Measurements from ENCODE around the gene SLC27A4. TPM values are rescaled to one million over a fixed set of nuclear protein-coding genes. Genes with fewer than 3 reads are reported as not detected.
"Not testable (repeated sequence)": the region's sequence is repeated elsewhere in the genome, so short reads cannot be mapped to it uniquely, and the experiment has no call there.

The SLC27A4 gene
- total RNA-seq, 3 donors from 2014 or later, result 51.3 to 59.0 (median 56.0) TPM

DNA sequence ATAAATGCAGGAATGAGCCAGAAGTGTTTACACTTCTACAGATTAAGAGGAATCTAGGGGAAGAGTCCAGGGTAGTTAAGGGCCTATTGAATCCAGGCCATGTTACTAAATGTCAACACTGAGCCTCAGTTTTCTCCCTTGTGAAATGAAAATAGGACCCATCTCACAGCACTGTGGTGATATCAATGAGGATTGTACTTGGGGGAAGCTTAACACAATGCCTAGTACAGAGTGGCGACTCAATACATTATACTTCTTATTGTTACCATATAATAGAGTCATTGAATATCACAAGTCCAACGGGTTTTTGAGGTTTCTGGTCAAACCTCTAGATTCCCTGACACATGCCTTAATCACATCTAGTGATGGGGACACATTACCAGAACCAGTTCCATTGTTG is 22.7 kb upstream of the SLC27A4 start:
- Mint-ChIP-seq H3K4me3 (no peak overlapping the region), H3K4me1 (ENCODE audit: low read depth) (peaks cover 2% of the 10 kb centered on the region), H3K27me3 (ENCODE audit: low read depth) (no peaks in the 10 kb centered on the region), H3K36me3 (ENCODE audit: insufficient read depth) (peaks cover 12% of the 10 kb centered on the region), H3K9me3 (no peaks in the 10 kb centered on the region)
- ATAC-seq (no peak), DNase-seq (no peak)

DNA sequence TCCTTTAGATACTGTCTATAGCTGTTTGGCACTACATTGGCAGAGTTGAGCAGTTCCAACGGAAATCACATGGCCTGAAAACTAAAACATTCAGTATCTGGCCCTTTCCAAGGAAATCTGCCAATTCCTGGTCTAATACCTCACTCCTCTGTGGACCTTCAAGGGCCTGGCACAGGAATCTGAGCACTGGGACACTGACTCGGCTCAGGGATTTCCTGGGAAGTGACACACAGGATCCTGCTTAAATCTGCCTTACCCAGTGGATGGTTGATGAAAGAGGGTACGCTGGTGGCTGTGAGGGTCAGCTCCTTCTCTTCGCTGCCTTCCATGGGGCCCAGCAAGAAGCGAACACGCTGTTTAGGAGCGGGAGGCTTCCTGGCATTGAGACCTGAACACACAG is 19.0 kb upstream of the SLC27A4 start:
- no peaks in the 10 kb centered on the region for H3K27me3 Mint-ChIP-seq (ENCODE audit: low read depth)
- H3K4me3 Mint-ChIP-seq, result peak overlapping the region; percentile 95
- DNase-seq (no peak), ATAC-seq (no peak)
- peaks cover 16% of the 10 kb centered on the region for H3K36me3 Mint-ChIP-seq (ENCODE audit: insufficient read depth)
- H3K9me3 Mint-ChIP-seq, result no peaks in the 10 kb centered on the region
- H3K4me1 Mint-ChIP-seq (ENCODE audit: low read depth), result peaks cover 16% of the 10 kb centered on the region

DNA sequence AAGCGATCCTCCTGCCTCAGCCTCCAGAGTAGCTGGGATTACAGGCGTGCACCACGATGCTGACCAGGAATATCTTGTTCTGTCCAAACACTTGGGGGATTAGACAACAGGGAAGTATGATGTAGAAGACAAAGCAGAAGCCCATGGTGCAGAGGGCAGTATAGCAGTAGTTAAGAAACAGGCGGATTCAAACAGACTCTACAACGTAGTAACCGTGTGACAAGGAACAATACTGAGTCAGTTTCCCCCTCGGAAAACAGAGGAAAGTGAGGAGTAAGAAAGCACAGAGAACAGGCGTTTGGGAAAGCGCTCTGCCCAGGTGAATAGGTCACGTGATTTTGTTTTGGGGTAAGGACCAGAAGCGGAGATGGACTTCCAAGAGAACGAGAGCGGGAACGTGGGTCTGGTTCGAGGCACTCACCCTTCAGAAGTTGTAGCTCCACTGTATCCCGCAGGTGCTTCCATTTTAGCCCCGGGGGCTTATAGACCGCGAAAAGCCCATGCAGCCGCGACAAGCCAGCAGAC is 18.4 kb upstream of the SLC27A4 start:
- H3K4me3 Mint-ChIP-seq, result peak overlapping the region; percentile 95
- H3K36me3 Mint-ChIP-seq (ENCODE audit: insufficient read depth), result peaks cover 11% of the 10 kb centered on the region

DNA sequence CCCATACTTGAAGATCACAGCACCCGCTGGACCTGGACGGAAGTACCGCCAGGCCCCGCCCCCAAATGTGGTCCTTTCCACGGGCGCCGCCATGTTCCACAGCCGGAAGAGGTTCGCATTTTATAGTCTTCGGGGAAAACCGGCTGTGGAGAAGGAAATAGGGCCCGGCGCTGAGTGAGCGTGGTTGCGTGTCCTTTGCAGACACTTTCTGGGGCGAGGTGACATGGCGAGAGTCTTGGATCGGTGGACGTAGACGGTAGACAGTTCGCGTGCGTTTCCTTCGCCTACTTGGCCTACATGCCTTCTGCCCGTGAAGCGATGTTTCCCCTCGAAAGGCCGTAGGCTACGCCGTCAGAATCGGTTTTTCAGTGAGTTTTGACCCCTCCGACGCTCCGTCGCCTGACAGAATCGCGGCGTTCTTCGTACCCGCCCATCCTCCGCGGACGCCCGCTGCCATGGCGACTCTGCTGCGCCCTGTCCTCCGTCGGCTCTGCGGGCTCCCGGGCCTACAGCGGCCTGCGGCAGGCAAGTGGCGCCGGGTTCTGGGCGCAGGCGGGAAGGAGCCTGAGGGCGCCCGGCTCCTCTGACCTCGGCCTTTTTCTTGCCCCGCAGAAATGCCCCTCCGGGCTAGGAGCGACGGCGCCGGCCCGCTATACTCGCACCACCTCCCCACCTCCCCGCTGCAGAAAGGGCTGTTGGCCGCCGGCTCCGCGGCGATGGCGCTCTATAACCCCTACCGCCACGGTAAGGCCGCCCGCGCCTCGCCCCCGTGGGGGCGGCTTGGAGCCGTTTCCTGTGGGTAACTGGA is 17.7 kb upstream of the SLC27A4 start, which contains the start of the genes COQ4 and TRUB2:
COQ4 (plus strand) TSS at position 436 of the 808 bp plus-strand sequence; CDS start at position 456, 20 bp downstream.
TRUB2 (minus strand) TSS at position 44 of the 808 bp plus-strand sequence; CDS start at position 5, 39 bp downstream.
- Mint-ChIP-seq H3K4me1 (ENCODE audit: low read depth) (peaks cover 16% of the 10 kb centered on the region), H3K4me3 (peak within 1 kb of the TSS; percentile 95), H3K27me3 (ENCODE audit: low read depth) (no peaks in the 10 kb centered on the region), H3K9me3 (no peaks in the 10 kb centered on the region), H3K36me3 (ENCODE audit: insufficient read depth) (peaks cover 9% of the 10 kb centered on the region)
- peak; percentile 88 to 89 for ATAC-seq
- DNase-seq, result peak; percentile 89

More for the DNA sequence above, 18.4 kb upstream of the SLC27A4 start:
- H3K9me3 Mint-ChIP-seq, result no peaks in the 10 kb centered on the region
- H3K4me1 Mint-ChIP-seq (ENCODE audit: low read depth), result peaks cover 16% of the 10 kb centered on the region
- ATAC-seq, result peak in 1 of 2 donors; percentile 1
- no peak for DNase-seq
- H3K27me3 Mint-ChIP-seq (ENCODE audit: low read depth), result no peaks in the 10 kb centered on the region

DNA sequence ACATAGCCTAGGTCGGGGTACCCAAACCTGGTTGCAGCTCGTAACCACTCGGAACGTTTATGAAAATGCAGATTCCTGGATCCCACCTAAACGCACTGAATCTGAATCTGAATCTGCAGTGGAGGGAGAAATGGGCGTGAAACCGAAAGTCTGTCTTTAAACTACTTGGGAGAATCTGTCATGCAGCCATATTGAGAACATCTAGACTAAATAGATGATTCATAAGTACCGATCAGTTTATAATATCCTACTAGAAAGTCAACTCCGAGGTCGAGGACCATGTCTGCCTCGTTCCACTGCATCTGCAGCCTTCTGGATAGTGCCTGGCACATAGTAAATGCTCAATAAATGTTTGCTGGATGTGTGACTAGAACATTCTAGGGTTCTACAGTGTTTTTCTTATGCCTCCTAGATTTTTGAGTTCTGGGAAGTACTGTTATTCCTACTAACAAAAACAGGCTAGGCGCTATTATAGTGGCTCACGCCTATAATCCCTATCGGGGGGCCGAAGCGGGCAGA is 17.1 kb upstream of the SLC27A4 start:
- Mint-ChIP-seq H3K4me3 (peak overlapping the region; percentile 95), H3K4me1 (ENCODE audit: low read depth) (peaks cover 16% of the 10 kb centered on the region), H3K9me3 (no peaks in the 10 kb centered on the region), H3K36me3 (ENCODE audit: insufficient read depth) (peaks cover 12% of the 10 kb centered on the region), H3K27me3 (ENCODE audit: low read depth) (no peaks in the 10 kb centered on the region)
- ATAC-seq, result peak; percentile 48 to 56
- DNase-seq, result no peak

DNA sequence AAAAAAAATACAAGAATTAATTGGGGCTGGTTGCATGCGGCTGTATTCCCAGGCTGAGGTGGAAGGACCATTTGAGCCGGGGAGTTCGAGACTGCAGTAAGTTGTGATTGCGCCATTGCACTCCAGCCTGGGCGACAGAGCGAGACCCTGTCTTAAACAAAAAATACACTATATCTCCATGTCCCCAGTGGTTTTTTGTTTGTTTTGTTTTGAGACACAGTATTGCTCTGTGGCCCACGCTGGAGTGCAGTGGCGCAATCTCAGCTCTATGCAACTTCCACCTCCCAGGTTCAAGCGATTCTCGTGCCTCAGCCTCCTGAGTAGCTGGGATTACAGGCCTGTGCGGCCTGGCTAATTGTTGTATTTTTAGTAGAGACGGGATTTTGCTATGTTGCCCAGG is 16.5 kb upstream of the SLC27A4 start:
- no peak for DNase-seq
- Mint-ChIP-seq H3K27me3 (ENCODE audit: low read depth) (no peaks in the 10 kb centered on the region), H3K9me3 (no peaks in the 10 kb centered on the region), H3K4me3 (peak overlapping the region; percentile 95), H3K36me3 (ENCODE audit: insufficient read depth) (peaks cover 15% of the 10 kb centered on the region), H3K4me1 (ENCODE audit: low read depth) (peaks cover 16% of the 10 kb centered on the region)
- ATAC-seq, result no peak

DNA sequence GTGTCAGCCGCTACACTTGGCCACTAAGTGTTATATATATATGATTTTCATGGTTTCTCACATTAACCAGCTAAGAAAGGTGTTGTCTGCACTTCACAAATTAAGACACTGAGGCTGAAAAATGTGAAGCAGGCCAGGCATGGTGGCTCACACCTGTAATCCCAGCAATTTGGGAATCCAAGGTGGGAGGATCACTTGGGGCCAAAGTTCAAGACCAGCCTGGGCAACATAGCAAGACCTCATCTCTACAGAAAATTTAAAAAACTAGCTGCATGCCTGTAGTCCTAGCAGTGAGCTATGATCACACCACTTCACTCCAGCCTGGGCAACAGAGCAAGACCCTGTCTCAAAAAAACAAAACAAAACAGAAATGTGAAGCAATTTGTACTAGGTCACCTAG is 15.9 kb upstream of the SLC27A4 start:
- H3K4me1 Mint-ChIP-seq (ENCODE audit: low read depth), result peaks cover 16% of the 10 kb centered on the region
- peak overlapping the region; percentile 95 for H3K4me3 Mint-ChIP-seq
- peaks cover 15% of the 10 kb centered on the region for H3K36me3 Mint-ChIP-seq (ENCODE audit: insufficient read depth)
- H3K9me3 Mint-ChIP-seq, result no peaks in the 10 kb centered on the region
- H3K27me3 Mint-ChIP-seq (ENCODE audit: low read depth), result no peaks in the 10 kb centered on the region
- no peak for ATAC-seq
- DNase-seq, result no peak

DNA sequence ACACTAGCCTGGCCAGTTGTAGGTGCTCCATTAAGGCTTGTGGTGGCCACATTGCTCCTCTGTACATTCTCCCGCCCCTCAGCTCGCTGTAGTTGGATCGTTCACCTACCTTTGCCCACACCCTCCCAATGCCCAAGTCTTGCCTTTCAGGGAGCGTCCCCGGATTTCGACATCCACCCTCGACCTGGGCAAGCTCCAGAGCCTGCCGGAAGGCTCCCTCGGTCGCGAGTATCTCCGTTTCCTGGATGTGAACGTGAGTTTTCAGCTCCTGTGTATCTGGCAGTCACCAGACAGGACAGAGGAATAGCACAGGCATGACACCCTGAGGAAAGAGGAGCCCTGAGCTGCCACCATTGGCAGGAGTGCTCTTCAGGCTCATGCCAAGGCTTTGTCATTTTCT is 14.7 kb upstream of the SLC27A4 start:
- H3K27me3 Mint-ChIP-seq (ENCODE audit: low read depth), result no peaks in the 10 kb centered on the region
- H3K9me3 Mint-ChIP-seq, result no peaks in the 10 kb centered on the region
- peaks cover 16% of the 10 kb centered on the region for H3K4me1 Mint-ChIP-seq (ENCODE audit: low read depth)
- H3K4me3 Mint-ChIP-seq, result peak overlapping the region; percentile 19
- H3K36me3 Mint-ChIP-seq (ENCODE audit: insufficient read depth), result peaks cover 15% of the 10 kb centered on the region
- DNase-seq, result no peak
- no peak for ATAC-seq

DNA sequence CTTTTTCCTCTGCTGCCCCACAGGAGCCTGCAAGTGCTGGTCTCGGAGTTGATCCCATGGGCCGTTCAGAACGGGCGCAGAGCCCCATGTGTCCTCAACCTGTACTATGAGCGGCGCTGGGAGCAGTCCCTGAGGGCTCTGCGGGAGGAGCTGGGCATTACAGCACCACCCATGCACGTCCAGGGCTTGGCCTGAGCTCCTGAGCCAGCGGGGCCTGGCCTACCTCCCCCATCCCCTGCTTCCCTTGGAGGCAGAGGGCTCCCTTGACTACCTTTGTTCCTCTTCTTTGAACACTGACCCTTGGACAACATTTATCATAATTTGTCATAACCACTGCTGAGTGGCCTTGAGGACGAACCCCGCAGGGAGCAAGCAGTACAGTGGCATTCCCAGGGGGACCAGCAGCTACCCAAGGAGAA is 6.9 kb upstream of the SLC27A4 start:
- DNase-seq (no peak), ATAC-seq (no peak)
- H3K36me3 Mint-ChIP-seq (ENCODE audit: insufficient read depth), result peaks cover 9% of the 10 kb centered on the region
- H3K27me3 Mint-ChIP-seq (ENCODE audit: low read depth), result no peaks in the 10 kb centered on the region
- no peak overlapping the region for H3K4me3 Mint-ChIP-seq
- H3K4me1 Mint-ChIP-seq (ENCODE audit: low read depth), result no peaks in the 10 kb centered on the region
- H3K9me3 Mint-ChIP-seq, result no peaks in the 10 kb centered on the region

DNA sequence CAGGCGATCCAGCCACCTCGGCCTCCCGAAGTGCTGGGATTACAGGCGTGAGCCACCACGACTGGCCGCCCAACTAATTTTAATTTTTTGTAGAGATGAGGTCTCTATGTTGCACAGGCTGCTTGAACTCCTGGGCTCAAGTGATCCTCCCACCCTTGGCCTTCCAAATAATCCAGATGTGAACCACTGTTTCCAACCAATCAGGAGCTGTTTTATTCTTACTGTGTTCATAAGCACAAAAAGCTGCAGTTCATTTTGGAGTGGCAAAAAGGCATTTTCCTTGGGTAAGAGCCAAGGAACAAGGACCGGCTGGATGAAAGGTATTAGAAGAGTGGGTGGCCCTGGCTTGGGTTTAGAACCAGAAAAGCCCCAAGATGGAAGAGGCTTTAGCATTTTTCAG is 5.2 kb upstream of the SLC27A4 start:
- Mint-ChIP-seq H3K4me1 (ENCODE audit: low read depth) (peaks cover 3% of the 10 kb centered on the region), H3K27me3 (ENCODE audit: low read depth) (no peaks in the 10 kb centered on the region), H3K9me3 (no peaks in the 10 kb centered on the region), H3K4me3 (no peak overlapping the region), H3K36me3 (ENCODE audit: insufficient read depth) (peaks cover 7% of the 10 kb centered on the region)
- no peak for DNase-seq
- no peak for ATAC-seq

DNA sequence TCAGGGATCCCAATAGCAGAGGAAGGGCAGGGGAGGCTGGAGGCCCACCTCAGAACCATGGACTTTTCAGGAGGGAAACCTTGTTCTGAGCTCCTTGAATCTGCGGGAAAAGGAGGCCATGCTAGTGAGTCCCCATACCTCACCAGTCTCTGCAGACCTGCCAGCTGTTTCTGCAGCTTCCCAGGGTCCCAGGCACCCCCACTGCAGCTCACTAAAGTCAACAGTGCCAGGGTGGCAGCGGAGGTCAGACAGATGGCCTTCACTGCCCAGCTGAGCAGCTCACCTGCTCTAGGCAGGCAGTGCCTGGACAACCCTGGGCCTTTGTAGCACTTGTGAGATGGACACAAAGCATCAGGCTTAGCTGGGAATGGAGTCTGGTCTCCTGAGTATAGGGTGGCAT is 4.4 kb upstream of the SLC27A4 start:
- Mint-ChIP-seq H3K36me3 (ENCODE audit: insufficient read depth) (peaks cover 7% of the 10 kb centered on the region), H3K4me1 (ENCODE audit: low read depth) (peaks cover 3% of the 10 kb centered on the region), H3K9me3 (no peaks in the 10 kb centered on the region), H3K27me3 (ENCODE audit: low read depth) (no peaks in the 10 kb centered on the region), H3K4me3 (no peak overlapping the region)
- no peak for ATAC-seq
- DNase-seq, result no peak

DNA sequence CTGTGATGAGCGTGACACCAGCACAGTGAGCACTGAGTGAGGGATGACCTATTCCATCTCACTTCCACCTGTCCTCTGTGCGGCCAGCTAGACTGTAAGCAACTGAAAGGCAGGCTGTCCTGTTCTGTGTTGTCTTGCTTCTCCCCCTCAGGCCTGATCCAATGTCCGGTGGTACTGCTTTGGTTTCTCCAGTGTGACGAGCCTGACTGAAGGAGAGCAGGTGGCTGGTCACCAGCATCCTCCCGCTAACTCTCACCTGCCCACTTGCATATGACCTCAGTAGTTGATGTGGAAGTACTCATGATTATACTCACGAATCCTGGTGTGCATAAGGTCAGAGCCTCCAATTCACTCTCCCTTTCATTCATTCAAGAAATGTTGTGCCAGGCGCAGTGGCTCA is 2.4 kb upstream of the SLC27A4 start:
- peaks cover 8% of the 10 kb centered on the region for H3K4me1 Mint-ChIP-seq (ENCODE audit: low read depth)
- no peak overlapping the region for H3K4me3 Mint-ChIP-seq
- no peak for ATAC-seq
- H3K36me3 Mint-ChIP-seq (ENCODE audit: insufficient read depth), result peaks cover 3% of the 10 kb centered on the region
- no peak for DNase-seq
- H3K27me3 Mint-ChIP-seq (ENCODE audit: low read depth), result no peaks in the 10 kb centered on the region
- H3K9me3 Mint-ChIP-seq, result no peaks in the 10 kb centered on the region

DNA sequence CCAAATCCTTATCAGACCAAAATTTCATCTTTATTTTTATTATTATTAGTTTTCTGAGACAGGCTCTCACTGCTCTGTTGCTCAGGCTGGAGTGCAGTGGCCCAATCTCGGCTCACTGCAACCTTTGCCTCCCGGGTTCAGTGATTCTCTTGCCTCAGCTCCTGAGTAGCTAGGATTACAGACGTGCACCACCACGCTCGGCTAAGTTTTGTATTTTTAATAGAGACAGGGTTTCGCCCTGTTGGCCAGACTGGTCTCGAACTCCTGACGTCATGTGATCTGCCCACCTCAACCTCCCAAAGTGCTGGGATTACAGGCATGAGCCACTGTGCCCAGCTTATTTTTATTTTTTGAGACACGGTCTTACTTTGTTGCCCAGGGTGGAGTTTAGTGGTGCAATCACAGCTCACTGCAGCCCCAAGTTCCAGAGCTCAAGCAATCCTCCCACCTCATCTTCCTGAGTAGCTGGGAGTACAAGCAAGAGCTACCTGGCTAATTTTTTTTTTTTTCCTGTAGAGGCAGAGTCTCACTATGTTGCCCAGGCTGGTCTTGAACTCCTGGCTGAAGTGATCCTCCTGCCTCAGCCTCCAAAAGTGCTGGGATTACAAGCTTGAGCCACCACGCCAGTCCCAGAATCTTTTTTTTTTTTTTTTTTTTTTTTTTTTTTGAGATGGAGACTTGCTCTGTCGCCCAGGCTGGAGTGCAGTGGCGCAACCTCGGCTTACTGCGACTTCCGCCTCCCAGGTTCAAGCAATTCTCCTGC is 1.3 kb upstream of the SLC27A4 start:
- H3K9me3 Mint-ChIP-seq; H3K4me1 Mint-ChIP-seq (ENCODE audit: low read depth); DNase-seq; H3K36me3 Mint-ChIP-seq (ENCODE audit: insufficient read depth); ATAC-seq; H3K27me3 Mint-ChIP-seq (ENCODE audit: low read depth): not testable (repeated sequence)
- H3K4me3 Mint-ChIP-seq, result peak overlapping the region; percentile 92

DNA sequence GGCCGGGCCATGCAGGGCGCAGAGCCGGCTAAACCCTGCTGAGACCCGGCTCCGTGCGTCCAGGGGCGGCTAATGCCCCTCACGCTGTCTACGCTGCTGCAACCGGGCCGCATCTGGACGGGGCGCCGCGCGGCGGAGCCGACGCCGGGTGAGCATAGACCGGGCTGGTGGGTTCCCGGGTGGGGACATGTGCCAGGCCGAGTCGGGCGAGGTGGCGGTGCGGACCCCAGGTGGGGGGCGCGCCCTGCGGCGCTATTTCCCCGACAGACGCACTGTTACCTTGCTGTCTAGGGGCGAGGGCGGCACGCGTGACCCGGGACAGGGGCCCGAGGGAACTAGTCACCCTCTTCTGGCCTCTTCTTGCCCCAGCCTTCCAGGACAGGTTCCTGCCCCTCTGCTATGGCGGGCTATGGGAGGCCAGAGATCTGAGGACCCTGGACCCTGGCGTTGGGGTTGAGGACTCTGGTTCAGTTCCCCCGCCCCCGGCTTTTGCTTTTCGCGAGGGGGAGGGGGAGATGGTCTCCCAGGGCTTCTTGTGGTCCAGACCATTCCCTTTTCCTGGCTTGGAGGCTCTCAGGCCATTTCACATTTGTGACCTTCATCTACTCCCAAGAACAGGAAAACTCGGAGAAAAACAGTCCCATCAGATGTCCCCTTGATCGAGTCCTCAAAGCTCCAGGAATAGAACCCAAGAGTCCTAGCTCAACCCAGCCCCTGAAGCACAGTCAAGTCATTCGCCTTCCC is 536 bp downstream of the SLC27A4 start:
- no peak for DNase-seq
- ATAC-seq, result peak; percentile 20
- no peaks in the 10 kb centered on the region for H3K27me3 Mint-ChIP-seq (ENCODE audit: low read depth)
- H3K9me3 Mint-ChIP-seq, result no peaks in the 10 kb centered on the region
- H3K4me1 Mint-ChIP-seq (ENCODE audit: low read depth), result peaks cover 8% of the 10 kb centered on the region
- H3K36me3 Mint-ChIP-seq (ENCODE audit: insufficient read depth), result peaks cover 3% of the 10 kb centered on the region
- H3K4me3 Mint-ChIP-seq, result peak overlapping the region; percentile 92

All from activated T-cell treated with anti-CD3 and anti-CD28 coated beads, Interleukin-2, amount 50 U/mL, for 4 hours (primary cell).